GM18499 (cell line): ENCODE data around the gene PABPN1L.

ENCODE experiments used
- ATAC-seq: cut with Tn5 transposase; IDR thresholded peaks from one replicate; pipeline ENCODE4 v1.9.1; 2021; ENCODE audit warnings: moderate number of reproducible peaks; ENCODE audit not compliant: insufficient read depth, unreplicated experiment

Gene PABPN1L

DNA sequence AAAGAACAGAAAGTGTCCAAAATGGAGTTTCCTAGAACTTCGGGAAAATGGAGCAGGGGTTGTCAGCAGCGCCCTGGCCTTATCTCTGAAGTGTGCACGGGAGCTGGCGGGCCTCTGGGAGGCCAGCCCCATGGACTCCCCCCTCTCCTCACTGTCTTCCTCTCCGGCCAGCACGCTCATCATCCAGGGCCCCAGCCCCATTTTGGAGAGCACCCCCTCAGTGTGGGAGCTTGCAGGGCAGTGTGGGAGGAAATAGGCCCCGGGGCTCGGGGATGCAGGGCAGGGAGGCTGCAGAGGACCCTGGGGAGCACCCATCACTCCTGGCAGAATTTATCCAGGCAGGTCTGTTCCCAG, 4.9 kb upstream of the PABPN1L start:
- ATAC-seq, result no peak

DNA sequence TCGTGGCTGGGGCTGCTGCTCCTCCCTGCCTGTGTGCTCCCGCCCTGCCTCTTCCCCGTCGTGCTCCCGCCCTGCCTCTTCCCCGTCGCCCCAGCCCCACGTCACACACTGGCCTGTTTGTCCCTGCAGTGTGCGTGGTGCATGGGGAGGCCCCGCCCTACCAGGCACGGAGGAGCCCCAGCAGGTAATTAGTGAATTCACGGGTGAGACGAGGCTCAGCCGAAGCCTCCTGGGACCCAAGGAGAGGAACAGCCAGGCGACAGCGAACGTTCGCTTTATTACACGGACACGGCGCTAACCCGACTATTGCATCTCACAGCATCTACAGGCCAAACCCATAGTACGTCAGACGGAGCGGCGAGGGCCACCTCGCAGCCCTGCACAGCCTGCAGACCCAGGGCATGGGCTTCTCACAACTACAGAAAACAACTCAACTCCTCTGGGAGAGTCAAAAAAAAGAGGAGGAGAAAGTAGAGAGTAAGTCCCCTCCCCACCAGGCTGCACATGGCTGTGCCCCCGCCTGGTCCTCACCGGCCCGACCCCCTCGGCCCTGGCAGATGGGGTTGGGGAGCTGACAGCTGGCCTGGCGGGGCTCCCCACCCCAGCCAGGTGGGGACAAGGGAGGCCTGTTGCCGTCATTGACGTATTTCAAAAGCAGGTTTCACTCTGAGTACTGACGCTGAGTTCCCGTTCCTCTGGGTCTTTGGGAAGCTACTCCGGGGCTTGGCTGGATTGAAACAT, 4.3 kb upstream of the PABPN1L start:
- no peak for ATAC-seq

DNA sequence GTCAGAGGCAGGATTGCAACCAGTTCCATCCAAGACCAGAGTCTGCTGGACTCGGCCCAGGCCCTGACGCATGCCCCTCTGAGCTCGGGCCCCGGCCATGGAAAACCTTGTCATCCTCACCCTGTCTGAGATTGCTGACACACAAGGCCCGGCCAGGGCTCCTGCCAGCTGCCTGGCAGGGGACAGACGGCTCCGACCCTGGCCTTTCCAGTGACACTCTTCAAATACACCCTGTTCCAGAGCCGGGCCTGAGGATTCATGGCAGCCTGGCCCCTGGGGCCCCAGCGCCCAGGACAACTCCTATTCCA, 3.2 kb upstream of the PABPN1L start:
- no peak for ATAC-seq

DNA sequence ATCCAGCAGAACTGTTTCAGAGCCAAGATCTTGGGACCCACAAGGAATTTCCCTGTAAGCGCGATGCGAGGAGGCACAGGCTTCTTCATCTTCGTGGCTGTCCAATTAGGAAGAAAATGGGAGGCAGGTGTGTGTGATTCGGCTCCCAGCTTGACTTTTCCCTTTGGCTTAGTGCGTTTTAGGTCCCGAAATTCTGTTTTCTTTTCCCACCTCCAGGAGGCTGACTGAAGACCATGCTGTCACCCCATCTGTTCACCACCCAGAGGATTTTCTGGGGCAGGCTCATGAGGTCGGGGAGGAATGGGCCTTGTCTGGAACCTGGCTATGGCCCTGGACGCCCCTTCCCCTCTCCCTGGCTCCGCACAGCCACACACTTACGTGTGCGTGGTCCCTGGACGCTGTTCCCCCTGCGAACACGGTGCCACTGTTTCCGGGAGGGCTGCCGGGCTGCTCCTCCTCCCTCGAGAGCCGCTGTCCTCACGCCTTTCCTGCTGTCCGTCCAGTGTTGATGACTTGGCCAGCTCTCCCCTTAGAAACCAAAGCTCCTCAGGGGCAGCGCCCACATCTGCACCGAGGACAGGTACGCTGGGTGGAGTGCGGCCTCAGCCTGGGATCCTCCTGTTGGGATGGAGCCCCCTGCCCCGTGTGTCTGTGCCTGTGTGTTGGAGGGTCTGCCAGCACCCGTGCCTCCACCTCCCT, 2.7 kb upstream of the PABPN1L start:
- no peak for ATAC-seq

DNA sequence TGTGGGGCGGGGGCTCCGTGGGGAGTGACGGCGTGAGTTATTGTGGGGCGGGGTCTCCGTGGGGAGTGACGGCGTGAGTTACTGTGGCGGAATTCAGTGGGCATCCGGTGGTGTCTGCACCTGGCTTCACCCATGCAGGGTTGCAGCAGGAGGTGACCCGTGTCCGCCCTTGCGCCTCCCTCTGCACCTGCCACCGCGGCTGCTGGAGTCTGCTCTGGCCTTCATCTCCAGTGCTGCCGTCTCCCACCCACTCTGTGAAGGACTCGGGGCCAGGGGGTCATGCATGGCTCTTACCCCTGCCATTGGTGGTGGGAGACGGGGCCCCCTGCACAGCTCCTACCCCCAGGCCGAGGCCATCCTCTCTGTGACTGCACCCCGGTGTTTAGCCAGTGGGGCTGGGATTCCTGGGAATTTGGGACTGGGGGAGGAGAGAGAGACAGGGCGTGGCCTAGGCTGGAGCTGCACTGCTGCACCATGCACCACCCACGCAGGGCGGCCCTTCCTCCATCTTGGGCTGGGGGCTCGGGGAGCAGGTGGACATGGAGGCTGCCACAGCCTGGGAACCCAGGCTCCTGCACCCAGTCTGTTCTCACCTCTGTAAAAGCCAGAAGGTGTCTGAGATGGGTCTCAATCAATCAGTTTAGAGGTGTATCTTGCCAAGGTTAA, 1.3 kb upstream of the PABPN1L start:
- no peak for ATAC-seq

DNA sequence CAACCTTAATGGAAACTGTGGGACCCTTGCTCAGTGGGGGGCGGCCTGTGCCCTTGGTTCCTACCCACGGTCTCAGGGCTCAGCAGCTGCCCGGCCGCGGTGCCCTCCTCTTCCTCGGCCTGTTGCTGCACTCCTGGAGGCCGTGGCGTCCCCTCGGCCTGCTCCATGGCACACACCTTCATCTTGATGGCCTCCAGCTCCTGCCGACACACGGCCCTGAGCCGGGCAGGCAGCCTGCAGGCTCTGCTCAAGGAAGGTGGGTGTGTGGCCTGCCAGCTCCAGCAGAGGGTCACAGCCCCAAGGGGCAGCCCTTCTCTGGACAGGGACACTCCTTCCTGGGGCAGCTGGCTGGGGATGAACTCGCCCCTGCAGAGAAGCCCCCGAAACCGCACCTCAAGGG, 718 bp downstream of the PABPN1L start:
- ATAC-seq, result no peak

DNA sequence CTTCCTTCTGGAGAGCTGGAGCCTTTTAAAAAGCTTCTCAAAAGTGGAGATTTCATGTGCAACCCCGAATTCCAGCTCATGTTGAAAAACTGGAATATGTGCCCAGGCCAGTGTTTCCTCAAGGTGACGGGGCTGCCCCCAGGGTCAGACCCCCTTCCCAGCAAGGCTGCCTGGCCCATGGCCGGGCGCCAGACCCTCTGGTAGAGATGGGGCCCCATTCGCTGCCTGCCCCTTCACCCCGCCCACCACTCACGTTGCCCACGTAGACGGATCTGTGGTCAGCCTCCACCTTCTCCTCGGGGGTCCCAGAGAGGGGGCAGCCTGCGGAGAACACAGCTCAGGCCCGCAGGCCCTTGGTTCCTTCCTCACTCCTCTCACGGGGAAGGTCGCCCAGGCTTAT, 1.1 kb downstream of the PABPN1L start:
- ATAC-seq, result no peak

DNA sequence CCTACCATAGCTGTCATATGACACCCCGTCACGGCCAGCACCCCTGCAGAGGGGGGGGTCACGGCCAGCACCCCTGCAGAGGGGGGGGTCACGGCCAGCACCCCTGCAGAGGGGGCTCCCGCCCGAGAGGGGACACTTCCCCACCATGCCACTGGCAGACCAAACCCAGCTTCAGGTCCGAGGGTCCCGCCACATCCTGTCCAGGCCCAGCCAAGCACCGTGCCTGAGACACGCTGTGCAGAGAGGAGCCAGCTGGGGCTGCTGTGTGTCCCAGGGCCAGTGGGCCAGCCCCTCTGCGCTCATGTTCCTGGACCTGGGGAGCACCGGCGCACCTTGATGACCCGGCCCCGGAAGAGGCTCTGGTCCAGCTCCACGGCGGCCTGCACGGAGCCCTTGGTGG, 1.9 kb downstream of the PABPN1L start:
- no peak for ATAC-seq

DNA sequence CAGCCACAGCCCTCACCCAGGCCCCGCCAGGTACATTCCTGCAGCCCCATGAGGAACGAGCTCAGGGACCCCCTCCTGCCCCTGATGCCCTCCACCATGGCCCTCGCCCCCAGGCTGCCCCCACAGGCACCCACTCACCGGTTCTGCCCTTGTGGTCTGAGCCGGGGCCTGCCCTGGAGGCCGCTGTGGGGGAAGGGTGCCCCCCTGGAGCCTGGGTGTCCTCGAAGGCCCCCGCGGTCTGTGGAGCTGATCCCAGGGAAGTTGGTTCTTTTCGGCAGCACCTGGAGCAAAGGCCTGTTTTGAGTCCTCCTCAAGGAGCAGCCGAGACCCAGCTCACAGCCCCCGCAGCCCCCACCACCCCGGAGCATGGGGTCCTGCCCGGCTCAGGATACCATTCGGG, 2.4 kb downstream of the PABPN1L start:
- no peak for ATAC-seq

DNA sequence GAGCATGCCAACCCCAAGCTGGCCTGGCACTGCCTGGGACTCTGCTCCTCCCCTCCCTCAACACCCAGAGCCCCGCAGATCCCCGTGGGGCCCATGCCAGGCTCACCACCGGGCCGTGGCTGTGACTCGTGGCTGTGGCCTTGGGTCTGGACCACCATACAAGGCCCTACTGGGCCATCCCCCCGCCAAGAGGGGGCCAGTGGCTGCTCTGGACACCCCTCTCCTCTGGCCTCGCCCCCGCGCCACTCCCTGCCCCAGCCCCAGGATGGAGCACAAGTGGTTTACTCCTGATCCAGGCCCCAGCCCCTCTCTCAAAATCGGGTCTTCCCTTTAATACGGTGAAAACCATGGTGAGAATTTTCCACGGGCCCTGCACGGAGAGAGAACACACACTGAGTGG, 3.0 kb downstream of the PABPN1L start:
- no peak for ATAC-seq

DNA sequence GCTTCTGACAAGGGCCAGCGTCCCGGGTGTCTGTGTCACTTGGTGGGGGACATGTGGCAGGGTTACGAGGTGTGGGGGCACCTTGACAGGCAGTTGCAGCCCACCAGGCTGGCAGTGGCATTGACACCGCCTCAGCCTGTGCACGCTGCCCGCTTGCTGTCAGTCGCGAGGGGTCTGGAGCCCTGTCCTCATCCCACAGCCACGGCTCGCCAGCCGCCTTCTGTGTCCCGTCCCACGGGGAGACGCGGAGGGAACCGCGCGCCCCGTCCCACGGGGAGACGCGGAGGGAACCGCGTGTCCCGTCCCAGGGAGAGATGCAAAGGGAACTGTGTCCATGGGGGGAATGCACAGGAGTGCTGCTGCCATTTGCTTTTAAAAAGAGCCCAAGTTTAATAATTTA, 3.5 kb downstream of the PABPN1L start:
- ATAC-seq, result no peak

DNA sequence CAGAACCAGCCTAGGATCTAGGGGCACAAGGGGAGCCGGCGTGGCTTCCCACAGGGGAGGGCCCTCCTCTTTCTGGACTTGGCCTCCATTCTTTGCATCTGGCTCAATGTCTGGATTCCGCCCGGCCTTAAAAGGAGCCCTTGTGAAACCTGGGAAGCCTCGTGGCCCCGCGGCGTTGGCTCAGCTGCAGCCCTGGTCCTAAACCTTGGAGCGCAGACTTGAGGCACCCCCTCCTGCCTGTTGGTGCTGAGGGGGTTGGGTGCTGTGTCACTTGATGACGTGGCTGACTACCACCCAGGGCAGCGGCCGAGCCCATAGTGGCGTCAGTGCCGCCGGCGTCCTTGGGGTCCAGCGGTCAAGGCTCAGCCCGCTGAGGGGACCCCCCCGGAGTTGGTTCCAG, 5.1 kb downstream of the PABPN1L start:
- ATAC-seq, result no peak

DNA sequence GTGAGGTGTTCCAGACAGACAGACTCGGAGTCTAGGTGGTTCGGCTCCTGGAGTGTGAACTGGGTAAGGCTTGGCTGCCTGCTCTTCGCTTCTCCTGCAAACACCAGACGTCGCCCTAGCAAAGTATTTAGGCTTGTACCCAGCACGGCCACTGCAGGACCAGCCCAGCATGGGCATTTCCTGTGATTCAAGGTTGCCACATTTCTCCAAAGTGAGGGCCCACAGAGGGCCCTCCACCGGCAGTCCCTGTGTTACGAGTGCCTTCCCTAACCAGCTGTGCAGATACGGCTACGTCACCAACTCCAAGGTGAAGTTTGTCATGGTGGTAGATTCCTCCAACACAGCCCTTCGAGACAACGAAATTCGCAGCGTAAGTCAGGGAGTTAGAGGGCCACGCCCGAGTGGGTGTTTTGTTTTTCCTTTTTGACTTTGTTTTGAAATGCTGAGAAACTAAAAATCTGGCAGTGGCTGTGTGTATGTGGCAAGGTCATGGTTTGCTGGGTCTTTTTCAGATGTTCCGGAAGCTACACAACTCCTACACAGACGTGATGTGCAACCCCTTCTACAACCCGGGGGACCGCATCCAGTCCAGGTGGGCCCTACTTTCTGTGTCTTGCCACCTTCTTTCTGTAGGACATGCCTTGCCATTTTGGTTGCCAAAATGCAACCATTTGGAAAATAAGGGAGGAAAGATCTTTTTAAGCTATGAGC, 6.9 kb downstream of the PABPN1L start:
- no peak for ATAC-seq

DNA sequence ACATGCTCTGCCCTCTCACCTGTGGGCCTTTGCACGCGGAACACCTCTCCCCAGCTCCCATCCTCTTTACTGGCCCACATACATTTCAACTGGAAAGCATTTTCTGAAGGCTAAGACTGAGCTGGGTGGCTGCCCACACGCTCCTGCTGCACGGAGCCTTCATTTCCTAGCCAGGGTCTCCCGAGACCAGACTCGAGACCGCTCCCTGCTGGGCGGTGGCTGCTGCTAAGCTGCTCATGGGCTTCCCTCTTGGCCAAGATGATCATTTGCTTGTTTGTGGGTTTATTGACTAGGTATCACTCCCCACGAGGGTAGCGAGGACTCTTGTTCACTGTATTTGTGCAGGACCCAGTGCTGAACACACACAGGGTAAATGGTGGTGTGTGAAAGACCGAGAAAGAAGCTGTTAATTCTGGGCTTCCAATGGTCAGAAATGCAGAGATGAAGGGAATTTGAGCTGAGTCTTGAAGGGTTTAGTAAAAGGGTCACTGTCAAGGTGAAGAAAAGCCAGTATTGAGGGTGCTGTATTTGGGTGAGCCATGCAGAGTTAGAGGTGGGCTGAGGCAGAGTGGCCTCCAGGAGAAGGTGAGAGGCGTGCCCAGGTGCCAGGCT, 8.6 kb downstream of the PABPN1L start:
- peak; percentile 27 for ATAC-seq

DNA sequence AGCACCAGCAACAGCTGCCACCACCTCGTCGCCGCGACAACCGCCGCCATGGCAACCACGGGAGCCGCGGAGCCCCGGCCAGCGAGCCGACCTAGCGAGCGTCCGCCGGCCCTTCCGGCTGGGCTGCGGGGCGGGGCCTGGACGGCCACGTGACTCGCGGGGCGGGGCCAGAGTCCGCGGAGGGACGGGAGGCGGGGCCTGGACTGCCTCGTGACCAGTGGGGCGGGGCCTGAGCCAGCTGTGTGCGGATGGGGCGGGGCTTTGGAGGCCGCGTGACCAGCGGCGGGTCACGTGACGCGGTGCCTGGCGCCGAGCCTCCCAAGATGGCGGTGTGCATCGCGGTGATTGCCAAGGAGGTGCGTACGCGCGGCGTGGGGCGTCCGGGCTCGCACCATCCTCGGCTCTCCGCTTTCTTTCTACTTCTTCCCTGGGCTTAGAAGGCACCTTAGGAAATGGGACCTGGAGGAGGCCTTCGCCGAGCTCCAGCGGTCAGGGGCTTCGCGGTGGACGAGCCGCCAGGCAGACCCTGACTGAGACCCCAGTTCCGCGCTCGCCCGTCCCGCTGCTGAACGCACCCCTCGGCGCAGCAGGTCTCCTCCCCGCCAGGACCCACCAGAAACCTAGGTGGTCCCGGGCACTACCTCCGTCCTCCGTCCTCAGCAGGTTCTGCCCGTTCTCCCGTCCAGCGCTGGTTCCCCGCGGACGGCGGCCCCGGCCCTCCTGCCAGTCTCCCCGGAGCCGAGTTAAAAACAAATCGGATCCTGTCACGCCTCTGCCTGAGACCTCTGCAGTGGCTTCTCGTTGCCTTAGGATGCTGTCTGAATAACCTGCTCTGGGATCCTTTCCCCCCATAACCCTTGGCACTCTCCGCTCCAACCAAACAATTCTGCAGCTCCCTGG, 9.4 kb downstream of the PABPN1L start, which contains the start of the genes GALNS and TRAPPC2L:
Gene GALNS, minus strand, starts transcription at position 120 of the 900 bp plus-strand sequence. Its CDS starts 70 bp downstream, at position 50.
Gene TRAPPC2L, plus strand, starts transcription at position 300 of the 900 bp plus-strand sequence. Its CDS starts 24 bp downstream, at position 324.
- ATAC-seq, result peak; percentile 60

DNA sequence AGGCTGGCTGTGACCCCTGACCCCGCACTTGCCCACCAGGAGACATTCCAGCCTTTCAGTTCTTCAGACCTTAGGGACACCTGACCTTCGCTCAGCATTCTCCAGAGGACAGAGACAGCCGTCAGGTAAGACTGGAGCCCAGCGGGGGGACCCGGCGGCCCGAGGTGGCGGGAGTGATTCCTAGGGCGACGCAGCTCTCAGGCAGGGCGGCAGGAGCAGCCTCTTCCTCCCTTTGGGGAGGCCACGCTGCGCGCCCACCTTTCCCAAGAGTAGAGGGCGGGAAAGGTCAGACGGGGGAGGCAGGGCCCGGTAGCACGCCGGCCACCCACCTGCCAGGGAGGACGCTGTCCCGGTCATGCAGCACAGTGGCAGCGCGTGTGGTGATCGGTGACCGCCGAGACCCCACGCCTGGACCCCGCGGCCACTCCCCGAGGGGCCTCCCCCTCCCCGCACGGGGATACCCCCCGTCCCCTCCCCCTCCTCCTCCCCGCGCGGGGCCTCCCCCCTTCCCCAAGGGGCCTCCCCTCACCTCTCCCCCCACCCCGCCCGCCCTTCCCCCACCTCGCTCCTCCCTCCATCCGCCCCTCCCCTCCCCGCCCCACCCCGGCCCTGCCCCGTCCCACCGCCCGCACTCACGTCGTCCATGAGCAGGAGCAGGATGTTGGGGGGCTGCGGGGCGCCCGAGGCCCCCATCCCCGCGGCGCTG, 10.2 kb downstream of the PABPN1L start:
- no peak for ATAC-seq

DNA sequence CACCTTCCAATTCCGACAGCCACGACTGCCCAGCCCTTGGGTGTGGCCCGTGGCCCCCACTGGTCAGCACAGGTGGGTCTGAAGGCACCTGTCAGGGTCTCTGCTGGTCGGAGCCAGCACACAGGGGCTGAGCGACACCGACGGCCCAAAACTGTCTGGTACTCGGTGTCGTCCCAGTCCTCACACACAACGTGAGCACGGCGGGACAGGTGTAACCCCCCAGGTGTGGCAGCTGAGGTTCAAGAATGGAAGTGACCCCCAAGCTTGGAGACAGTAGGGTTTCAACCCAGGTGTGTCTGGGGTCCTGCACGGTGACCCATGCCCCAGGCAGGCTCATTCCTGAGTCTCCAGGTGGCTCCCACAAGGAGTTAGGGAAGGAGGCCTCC, 10.7 kb downstream of the PABPN1L start:
- ATAC-seq, result no peak

DNA sequence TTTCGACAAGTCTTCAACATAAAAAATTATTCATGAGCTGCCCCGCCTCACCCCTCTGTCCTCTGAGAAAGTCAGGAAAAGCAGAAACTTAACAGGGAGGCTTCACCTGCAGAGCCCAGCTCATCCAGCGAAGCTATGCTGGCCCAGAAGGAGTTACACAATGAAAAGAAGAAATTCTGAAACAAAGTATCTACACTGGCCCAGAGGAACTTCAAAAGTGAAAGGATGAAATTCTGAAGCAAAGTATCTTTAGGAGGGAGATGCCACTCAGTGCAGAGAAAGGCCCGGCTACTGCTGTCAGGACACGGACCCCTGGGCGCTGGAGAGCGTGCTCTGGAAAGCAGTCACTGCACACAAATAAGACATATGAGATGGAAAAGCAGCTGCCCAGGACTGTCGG, 11.3 kb downstream of the PABPN1L start:
- no peak for ATAC-seq
